Activated CD4-positive, CD25-positive, alpha-beta regulatory T cell treated with anti-CD3 and anti-CD28 coated beads, Interleukin-2, amount 50 U/mL, for 16 hours (primary cell): ENCODE measurements around the gene LRCH1.

ENCODE experiments used
- DNase-seq: peaks from one replicate; pipeline ENCODE4 v3.0.0-alpha.2; 2020; ENCODE audit warnings: low read depth, low spot score

Gene LRCH1

DNA sequence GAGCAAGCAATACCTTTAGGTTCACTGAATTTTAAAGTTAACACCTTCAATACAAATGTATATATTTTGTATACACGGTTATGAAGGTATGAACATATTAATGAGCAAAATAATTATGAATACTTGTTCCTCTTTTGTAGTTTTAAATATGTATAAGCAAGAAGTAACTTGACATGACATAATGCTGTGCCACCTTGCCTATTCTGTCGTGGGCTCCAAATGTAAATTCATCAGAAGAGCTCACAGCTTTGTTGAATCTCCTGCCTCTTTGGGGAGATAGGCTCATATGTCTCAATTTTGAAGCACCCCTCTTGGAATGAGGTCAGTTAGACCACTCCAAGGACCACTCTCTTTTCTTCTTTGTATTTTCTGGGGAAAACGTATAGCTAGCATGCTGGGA is 59.3 kb downstream of the LRCH1 start:
- no peak for DNase-seq

DNA sequence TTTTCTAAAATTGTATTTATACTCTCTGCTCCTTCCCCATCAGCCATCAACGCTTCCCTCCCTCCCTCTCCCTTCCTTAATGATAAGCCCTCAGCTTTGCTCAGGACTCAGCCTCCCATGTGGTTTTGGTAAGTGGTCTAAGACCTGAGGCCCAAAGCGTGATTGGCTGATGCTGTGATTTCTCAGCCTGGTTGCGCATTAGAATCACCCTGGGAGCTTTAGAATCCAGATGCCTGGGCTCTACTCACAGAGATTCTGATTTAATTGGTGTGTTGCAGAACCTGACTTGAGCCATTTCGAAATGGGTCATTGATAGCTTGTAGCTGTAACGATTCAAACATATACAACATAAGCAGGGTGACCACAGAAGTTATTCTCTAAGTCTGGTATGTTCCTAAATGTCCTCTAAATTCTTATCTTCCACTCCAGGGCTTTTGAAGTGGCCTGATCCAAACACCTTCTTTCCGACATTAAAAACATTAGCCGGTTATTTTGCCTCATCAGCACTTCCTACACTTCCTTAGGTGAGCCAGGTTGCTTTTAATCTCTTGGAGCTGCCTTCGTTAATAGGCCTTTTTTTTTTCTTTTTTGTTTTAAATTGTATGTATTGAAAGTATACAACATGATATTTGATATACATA is 60.6 kb downstream of the LRCH1 start:
- no peak for DNase-seq

DNA sequence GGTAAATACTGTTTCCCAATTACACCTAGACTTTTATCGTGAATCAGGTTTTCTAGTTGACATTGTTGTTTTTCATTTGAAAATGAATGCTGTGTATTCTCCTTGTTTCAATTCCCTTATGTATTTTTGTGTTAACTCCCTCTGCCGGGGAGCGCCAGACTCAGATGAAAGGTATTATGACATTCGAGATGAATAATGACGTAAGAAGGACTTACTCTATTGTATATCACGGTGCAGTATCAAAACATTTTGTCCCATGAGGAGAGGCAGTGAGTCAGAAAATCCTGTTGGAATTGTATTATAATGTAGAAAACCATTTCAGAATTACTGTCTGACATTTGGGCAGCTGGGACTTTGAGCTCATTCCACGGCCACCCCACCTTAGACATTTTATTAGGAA is 61.6 kb downstream of the LRCH1 start:
- DNase-seq, result no peak

DNA sequence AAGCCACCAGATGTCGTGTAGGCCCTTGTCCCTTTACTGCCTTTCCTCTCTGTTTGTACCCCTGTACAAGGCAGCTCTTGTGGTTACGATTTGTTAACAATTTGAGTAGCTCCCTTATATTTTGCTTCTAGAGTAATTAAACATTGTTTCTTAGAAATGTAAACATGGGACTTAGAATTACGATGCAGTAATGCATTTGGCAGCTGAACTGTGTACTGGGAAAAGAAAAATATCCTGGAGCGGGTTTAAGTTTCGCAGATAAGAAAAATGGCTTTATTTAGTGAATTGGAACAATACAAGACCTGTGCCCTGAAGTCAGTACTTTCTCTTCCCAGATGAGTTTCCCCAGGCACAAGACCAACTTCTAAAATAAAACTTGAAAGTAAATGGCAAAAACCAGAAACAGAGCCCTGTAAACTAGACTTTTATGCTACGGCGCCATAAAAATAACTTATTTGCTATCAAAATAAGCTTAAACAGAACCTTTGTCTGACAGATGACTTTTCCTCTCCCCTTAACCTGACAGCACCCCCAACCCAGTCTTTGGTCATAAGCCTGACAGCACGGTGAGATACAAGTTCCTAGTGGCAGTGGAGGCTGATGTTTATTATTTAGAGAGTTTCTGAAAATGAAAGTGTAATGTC is 63.0 kb downstream of the LRCH1 start:
- DNase-seq, result no peak

DNA sequence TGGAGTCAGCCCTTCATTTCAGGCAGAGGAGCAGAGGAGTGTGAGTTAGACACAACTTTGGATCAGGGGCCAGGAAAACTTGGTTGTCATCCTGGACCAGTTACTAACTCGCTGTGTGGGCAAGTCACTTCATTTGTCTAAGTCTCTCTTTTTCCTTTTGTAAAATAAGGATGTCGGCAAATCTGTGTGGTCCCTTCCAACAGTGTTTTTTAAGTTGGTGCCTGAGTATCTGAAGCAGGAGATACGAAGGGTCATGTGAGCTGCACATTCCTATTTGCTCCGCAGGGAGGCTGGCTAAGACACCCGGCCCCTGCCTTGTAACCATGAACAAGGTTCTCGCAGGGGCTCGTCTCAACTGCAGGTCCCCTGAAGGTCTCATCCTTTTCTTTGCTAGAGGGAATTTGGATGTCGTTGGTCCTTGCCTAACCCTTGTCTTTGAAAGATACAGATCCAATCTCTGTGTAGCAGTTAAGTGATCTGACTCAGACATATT is 64.3 kb downstream of the LRCH1 start:
- no peak for DNase-seq

DNA sequence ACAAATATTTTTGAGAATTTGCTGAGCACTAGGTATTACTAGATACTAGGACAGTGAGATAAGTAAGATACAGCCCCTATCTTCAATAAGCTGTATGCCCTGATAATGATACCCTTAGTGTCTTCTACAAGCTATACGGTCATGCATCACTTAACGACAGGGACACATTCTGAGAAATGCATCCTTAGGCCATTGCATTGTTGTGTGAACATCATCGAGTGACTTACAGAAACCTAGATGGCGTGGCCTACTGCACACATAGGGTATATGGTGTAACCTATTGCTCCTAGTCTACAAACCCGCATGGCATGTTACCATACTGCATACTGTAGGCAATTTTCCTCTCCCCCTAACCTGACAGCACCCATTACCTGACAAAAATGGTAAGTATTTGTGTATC is 64.9 kb downstream of the LRCH1 start:
- DNase-seq, result no peak

DNA sequence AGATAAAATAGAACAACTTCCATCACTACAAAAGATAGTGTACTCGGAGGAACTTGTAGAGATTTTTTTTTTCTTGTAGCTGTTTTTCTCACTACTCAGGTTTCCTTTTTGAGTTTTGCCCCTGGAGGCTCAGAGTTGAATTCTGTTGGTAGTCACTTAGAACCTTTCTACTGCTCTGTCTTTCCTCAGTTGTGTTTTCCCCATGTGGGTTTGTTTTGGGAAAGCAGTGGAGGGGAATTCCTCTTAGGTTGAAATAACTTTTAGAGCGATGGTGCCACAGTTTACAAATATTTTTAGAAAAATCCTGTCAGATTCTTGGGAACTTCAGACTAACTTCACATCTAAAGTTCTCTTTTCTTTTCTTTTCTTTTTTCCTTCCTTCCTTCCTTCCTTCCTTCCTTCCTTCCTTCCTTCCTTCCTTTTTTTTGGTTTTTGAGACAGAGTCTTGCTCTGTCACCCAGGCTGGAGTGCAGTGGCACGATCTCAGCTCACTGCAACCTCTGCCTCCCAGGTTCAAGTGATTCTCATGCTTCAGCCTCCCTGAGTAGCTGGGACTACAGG is 65.8 kb downstream of the LRCH1 start:
- DNase-seq, result no peak

DNA sequence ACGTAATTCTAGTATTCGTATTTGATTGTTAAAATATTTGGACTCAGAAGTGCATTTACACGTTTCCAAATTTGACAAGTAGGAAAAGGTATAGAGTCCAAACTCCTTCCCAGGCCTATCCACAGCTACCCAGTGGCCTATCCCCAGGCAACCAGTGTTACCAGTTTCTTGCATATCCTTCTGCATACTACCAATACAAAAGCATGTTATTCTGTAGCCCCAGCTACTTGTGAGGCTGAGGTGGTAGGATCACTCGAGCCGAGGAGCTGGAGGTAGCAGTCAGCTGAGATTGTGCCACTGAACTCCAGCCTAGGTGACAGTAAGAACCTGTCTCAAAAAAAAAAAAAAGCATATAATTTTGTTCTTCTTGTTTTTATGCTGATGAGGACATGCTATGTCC is 67.1 kb downstream of the LRCH1 start:
- DNase-seq, result no peak

DNA sequence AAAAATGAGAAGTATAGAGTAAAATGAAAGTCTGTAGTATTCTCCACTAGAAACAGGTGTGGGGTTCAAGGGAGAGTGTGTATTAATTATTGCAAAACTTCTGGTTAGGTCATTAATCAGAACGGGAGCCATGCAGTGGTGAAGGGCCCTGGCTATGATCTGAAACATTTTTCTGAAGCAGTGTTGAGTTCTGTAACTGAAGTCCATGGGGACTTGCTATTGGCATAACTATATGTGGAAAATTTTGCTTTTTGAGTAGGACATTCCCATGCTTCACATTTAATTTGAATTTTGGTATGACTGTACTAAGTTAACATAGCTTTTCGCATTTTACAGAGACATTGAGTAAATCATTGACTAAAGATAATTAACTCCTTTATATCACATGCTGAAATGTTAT is 67.5 kb downstream of the LRCH1 start:
- DNase-seq, result no peak

DNA sequence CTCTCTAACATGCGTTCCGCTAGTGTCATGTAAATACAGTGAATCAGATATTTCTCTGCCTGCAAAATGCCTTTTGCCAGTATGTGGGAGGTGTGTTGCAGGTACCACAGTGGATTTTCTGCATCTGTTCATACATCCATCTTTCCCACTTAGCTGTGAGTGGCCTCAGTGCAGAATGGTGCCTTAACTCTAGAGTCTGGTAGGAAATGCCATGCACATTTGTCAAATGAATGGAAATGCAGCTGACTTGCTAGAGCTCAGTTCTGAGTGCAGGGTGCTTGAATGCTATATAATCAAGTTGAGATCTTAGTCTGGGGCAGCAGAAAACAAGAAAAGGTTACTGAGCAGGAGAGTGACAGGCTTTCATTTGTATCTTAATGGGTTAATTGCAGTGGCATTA is 68.2 kb downstream of the LRCH1 start:
- DNase-seq, result no peak

DNA sequence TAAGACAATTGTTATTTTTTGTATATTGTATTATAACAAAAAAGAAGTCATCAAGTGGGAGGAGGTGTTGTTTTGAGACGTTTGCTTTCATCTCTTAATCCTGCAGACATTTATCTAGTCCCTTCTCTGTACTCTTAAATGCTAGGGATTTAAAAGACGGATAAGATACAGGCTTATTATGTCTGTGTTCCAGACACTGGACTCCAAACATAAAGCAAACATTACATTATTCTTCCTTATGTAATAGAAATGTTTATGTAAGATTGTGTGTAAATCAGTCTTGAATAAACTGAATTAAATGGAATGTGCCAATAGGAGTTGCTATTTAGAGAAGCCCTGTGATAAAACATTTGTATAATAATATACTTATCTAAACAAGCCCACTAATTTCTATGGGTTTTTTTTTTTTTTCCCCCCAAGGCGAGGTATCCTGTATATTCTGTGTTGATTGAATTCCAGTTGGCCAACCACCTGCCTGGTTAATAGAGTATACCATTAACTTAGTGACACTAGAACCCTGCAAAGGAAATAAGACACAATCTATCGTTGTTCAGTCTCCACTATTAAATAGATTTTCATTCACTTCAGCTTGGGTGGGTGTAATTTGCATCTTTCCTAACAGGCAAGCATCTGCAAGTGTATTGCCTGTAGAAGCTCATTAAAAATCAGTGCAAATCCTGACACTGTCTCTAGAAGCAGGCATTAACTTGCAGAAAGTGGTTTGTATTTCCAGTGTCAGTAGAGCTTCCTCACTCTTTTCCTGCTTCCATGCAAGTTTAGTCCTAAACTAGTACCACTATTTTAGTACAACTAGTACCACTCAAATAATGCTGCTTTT is 69.0 kb downstream of the LRCH1 start:
- no peak for DNase-seq

DNA sequence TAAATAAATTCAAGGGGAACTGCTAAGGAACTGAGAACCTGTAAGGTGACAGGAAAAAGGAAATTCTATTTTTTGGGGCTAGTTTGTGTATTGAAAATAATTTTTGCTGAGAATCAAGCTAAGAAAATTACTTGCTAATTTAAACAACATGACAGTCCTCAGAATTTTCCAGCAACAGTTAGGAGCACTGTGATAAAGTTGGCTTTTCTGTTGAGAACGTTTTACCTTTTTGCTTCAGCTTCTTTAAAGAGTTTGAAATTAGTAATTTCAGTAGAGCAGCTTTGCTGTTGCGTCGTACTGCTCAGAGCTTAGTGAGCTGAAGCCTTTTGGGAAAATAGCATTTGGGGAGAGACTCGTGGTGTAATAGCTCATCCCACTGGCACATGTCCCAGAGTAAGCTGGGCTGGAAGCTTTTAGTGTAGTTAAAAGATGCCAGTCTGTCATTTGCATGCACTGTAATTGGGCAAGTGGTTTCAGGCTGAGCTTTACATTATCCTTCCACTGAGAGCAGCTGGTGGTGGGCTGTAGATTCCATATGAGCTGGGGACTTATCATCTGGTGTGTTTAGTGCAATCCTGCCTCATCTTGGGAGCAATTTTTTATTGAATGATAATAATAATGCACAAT is 69.8 kb downstream of the LRCH1 start:
- no peak for DNase-seq

DNA sequence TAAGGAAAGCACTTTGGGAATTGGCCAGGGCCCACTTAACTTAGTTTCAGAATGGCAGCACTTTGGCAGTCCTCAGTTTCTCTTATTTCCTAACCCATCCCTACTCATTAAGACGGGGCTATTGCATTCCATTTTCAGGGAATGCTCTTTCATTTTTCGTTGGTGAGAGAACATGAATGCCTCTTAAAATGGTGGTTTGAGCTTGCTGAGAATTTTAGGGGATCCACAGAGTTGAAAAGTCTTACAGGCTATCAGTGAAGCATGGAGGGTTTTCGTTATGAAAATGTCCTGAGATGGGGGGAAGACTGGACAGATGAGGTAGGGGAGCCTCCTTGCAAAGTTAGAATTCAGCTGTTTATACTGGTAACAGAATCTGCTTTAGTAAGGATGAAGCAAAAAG is 71.4 kb downstream of the LRCH1 start:
- no peak for DNase-seq

DNA sequence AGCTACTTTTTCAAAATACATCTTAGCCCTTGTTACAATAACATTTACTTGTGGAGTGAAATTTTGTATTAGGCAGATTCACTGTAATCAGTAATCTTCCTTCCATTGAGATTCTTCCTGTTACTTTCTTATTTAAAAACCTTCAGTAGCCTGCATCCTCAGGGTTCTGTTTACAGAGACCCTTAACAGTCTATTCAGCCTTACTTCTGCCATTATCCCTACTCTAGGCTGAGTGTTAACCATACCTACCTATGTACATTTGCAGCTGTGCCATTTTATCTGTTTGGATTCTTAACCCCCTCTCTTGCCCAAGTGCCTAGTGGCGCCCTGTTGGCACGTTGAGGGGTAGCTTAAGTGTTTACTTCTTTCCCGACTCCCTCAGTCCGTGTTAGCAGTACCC is 71.9 kb downstream of the LRCH1 start:
- no peak for DNase-seq

DNA sequence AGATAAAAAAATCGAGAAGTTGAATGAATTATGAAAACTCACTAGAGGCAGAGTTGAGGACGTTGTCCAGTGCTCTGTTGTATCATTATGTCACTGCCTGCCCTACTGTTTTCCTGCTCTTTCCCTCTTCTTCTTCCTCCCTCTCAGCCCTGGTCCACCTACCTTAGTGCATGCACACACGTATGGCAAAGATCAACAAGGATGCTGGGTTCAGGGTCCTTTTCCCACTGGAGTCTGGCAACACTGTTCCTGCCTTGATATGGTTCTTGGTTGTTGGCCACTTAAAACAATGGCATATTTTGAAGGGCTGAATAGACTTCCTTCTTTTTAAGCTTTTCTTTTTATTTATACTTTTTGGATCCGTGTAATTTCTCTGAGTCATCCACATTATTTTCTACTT is 74.5 kb downstream of the LRCH1 start:
- no peak for DNase-seq

DNA sequence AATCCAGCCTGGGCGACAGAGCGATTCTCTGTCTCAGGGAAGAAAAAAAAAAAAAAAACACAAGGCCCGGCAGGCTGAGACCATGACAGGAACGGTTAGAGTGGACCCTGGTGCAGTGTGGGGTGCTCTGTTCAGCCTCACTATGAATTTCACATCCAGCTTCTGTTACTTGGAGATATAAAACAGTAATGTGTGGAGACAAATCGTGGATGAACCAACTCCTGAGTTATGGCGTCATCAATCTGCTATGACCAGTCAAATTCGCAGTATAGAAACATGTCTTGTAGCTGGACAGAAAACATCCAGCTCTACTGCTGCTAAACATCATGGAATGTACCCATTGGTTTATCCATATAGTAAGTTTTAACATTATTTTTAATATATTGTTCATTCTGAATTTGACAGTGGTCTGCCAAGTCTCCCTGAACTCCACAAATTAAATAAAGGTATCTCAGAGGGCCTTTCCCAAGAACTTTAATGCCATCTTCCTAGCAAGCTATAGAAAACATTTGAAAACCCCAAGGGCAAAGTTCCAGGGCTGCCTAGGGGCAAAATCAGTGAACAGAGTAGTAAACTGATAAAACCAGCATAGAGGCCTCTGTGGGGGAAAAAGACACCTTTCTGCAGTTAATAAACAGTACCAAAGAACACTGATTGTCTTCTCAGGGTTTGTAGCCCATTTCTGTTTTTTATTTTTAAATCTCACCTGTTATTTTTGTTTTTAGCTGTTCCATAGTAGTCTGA is 75.8 kb downstream of the LRCH1 start:
- no peak for DNase-seq

DNA sequence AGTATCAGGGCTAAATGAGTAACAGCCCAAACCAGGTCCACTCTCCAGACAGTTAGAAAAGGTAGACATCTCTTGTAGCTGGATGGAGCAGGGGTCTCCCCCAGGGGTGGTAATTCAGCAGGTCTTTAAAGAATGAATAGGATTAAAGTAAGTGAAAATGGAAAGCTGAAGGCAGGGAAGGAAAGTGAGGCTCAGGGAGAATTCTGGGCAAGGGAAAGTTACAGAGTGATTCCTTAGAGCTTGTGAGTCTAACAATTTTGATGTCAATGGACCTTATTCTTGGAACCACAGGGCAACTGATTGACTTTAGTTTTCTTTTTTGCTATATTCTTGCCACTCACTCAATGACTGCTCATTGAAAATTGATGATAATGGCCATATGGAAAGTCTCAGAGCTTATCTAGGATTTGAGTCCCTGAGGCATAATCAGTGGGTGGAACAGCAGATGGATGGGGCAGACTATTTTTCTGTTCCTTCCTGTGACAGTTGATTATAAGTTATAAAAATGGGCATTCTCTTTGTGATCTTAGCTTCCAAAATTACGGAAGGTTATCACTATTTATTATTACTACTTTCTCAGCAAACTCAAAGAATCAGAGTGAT is 76.9 kb downstream of the LRCH1 start:
- no peak for DNase-seq

DNA sequence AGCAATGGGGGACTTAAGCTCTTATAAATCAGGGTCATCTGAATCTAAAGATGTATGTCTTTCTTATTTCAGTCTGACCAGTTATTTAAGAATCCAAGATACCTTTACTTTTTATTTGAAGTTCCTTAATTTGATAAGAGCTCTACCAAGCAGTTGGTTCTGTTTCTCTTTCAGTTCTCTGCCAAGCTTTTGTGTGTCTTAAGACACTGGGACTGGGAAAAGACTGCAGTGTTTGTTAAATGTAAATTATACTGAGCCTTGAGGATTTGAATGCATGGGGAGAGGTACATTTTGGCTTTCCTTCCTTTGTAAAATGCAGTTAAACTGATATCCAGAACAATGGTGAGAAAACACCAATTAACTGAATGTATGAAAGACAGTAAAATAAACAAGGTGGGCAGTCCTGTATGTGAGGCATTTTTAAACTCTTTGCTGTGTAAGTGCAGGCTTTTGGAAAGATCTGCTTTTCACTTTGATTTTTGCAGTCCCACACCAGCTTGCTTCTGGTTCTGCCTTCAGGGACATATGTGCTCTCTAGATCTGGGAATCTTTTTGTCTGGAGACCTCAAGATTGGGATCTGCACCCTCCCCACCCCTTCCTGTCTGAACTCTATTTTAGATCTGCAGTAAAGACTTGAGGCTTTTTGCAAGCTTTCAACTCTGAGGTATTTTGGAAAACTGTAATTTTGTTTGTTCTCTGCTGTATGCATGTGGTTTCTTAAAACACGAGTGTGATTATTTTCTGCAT is 77.6 kb downstream of the LRCH1 start:
- no peak for DNase-seq

DNA sequence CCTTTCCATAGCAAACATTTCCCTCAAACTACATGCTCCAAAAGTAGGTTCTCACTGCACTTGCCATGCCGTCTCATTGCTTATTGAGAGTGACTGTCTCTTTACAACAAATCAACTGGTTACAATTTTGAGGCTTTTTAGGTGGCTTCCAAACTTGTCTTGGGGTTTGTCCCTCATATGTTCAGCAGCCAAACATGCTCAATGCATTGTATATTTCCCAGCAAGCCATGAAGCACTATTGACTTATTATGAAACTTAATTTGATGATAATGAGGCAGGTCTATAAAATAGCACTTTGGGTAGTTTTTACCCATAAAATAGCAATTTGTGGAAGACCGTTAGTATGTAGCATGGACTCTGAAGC is 78.2 kb downstream of the LRCH1 start:
- no peak for DNase-seq

DNA sequence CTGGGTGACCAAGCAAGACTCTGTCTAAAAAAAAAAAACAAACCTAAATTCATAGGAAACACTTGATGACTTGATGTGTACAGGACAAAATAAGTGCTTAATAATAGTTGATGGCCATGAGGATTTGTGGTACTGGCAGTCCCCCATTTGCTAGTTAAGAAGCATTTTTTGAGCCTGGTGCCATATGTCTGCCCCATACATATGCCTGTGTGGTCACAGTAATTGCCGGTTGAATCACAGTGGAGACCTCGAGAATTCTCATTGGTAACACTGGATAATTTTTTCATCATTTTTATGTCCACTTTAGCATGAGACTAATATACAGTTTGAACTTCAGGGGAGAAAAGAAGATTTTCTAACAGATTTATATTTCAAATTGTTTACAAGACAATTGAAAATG is 79.2 kb downstream of the LRCH1 start:
- no peak for DNase-seq
